HepG2 (cell line): ENCODE data around the gene NARF. TPM values are rescaled to one million over a fixed set of nuclear protein-coding genes. Genes with fewer than 3 reads are reported as not detected.

Experiments used
- ATAC-seq: fragments of 200-7000 bp; cut with Tn5 transposase; 3 replicates; pipeline ENCODE4 v1.9.1; 2020; ENCODE audit warnings: mild to moderate bottlenecking, moderate library complexity
- BruUV-seq: library from RNA; stranded (reverse); fragments of 400-500 nt; replicated peaks from 2 replicates; lab custom pipeline; 2021; lab: Mats Ljungman, UMichigan
- CTCF ChIA-PET: fragments of 300-600 bp; formaldehyde crosslinking; extraction: SDS; loops from one replicate; lab custom pipeline; 2021; ENCODE audit warnings: low total read pairs, inconsistent platforms, low intra/inter-chr PET ratio; lab: Yijun Ruan, JAX
- POLR2A ChIA-PET: fragments of 350-600 bp; sonication (Branson Sonifier 250); formaldehyde crosslinking; loops from one replicate; lab custom pipeline; 2020; ENCODE audit warnings: antibody characterized with exemption, inconsistent platforms; lab: Yijun Ruan, JAX
- DNase-seq: peaks from one replicate; pipeline ENCODE4 v3.0.0-alpha.2; 2015; ENCODE audit warnings: low spot score
- FAIRE-seq: peaks from 3 replicates; lab custom pipeline; 2011; peaks lifted over from hg19 to GRCh38; lab: Jason Lieb, UNC
- H2AFZ ChIP-seq: one replicate; pipeline ENCODE4 v1.6.1; 2011; ENCODE audit warnings: low read length, inconsistent platforms
- H3K27ac ChIP-seq: fragments of 300-600 bp; 3 replicates; pipeline ENCODE4 v1.8.0; 2011; ENCODE audit warnings: mixed run types, mild to moderate bottlenecking, mixed read lengths, low read length, inconsistent platforms; ENCODE audit not compliant: insufficient read depth; ENCODE audit errors: extremely low read length
- H3K27me3 ChIP-seq, 2 experiments: fragments of 200-600 bp in 1 of 2; 2 replicates in 1 of 2; 3 replicates in 1 of 2; pipeline versions ENCODE4 v1.6.0 to v1.8.0; 2011; ENCODE audit warnings: low read length in 2 of 2, mild to moderate bottlenecking in 2 of 2, moderate library complexity in 2 of 2, inconsistent platforms in 1 of 2; ENCODE audit not compliant: insufficient read depth in 2 of 2, control insufficient read depth in 1 of 2
- H3K36me3 ChIP-seq, 2 experiments: fragments of 200-600 bp in 1 of 2; replicated peaks in 1 of 2; 2 replicates in 1 of 2; 3 replicates in 1 of 2; pipeline versions ENCODE4 v1.5.1 to v1.8.0; 2011; ENCODE audit warnings: low read length in 2 of 2, inconsistent platforms in 1 of 2; ENCODE audit not compliant: insufficient read depth in 2 of 2, control insufficient read depth in 1 of 2
- H3K4me1 ChIP-seq: 2 replicates; pipeline ENCODE4 v1.5.1; 2012; ENCODE audit warnings: low read length, inconsistent platforms; ENCODE audit not compliant: insufficient read depth
- H3K4me2 ChIP-seq: 2 replicates; pipeline ENCODE4 v1.6.0; 2011; ENCODE audit warnings: low read depth, low read length, inconsistent platforms
- H3K4me3 ChIP-seq, 3 experiments: fragments of 200-600 bp in 1 of 3; sonication (generic), shearing (Covaris generic) in 1 of 3; replicated peaks in 1 of 3; 2 replicates each; pipeline ENCODE4 v1.5.1; 2011 to 2016; ENCODE audit warnings: low read length in 3 of 3, inconsistent platforms in 2 of 3, low read depth in 2 of 3, mild to moderate bottlenecking in 2 of 3, control low read depth in 1 of 3, mixed read lengths in 1 of 3; ENCODE audit not compliant: insufficient read depth in 1 of 3
- H3K79me2 ChIP-seq: one replicate; pipeline ENCODE4 v1.6.1; 2011; ENCODE audit warnings: low read length, inconsistent platforms; ENCODE audit not compliant: insufficient read depth
- H3K9ac ChIP-seq: 2 replicates; pipeline ENCODE4 v1.6.0; 2011; ENCODE audit warnings: mild to moderate bottlenecking, low read depth, low read length, inconsistent platforms; ENCODE audit not compliant: insufficient read depth
- H3K9me3 ChIP-seq: 2 replicates; pipeline ENCODE4 v1.5.1; 2012; ENCODE audit warnings: mild to moderate bottlenecking, low read length
- H4K20me1 ChIP-seq: 2 replicates; pipeline ENCODE4 v1.6.0; 2011; ENCODE audit warnings: inconsistent platforms, mild to moderate bottlenecking, low read length, moderate library complexity; ENCODE audit not compliant: insufficient read depth
- DMAP1 ChIP-seq: IDR thresholded peaks from 2 replicates; pipeline ENCODE4 v1.6.1; 2016
- MAFK ChIP-seq, 2 experiments: IDR thresholded peaks in 1 of 2; conservative IDR thresholded peaks in 1 of 2; 2 replicates each; pipeline ENCODE4 v1.6.1; 2011; ENCODE audit warnings: improper control_type of control experiment in 2 of 2, low read length in 2 of 2
- PHF5A ChIP-seq: IDR thresholded peaks from one replicate; pipeline ENCODE4 v1.6.1; 2018; ENCODE audit warnings: low read depth, missing genetic modification reagents; ENCODE audit not compliant: unreplicated experiment
- ZBTB21 ChIP-seq: sonication (generic); formaldehyde crosslinking; IDR thresholded peaks from 2 replicates; pipeline ENCODE4 v1.4.0; 2020; ENCODE audit warnings: missing genetic modification reagents
- WGBS: methylation state at CpG from one replicate; pipeline ENCODE4 v1.1.6; 2017; ENCODE audit warnings: low lambda C conversion rate; 5-methylcytosine and 5-hydroxymethylcytosine counted together
- in situ Hi-C: cut with HindIII; loops from 2 replicates; pipeline ENCODE4 v1.10.0; 2017; ENCODE audit warnings: low pct_unique_long_range_greater_than_20kb; ENCODE audit not compliant: extremely low pct_ligation_motif_present
- intact Hi-C: fragments of 100-400 bp; cut with micrococcal nuclease; formaldehyde crosslinking; loops from one replicate; pipeline ENCODE4 v1.10.0; 2022; ENCODE audit not compliant: unreplicated experiment
- polyA plus RNA-seq, 8 experiments: library from polyadenylated mRNA; depleted of rRNA in 3 of 8; stranded (reverse) in 7 of 8; unstranded in 1 of 8; fragments of >200 nt; fragmentation: Illumina TruSeq in 4 of 8; extraction: Trizol in 4 of 8; gene quantifications; 2 replicates each; pipeline versions ENCODE4 v1.2.1 to v1.2.3, GENCODE V29; 2011 to 2016; ENCODE audit warnings: low read depth in 4 of 8, missing spikeins in 1 of 8, mixed read lengths in 1 of 8; ENCODE audit not compliant: insufficient read depth in 1 of 8
- total RNA-seq, 5 experiments: library from RNA; depleted of rRNA; stranded (reverse); fragments of >200 nt; fragmentation: Illumina TruSeq; extraction: Trizol; gene quantifications; 2 replicates each; pipeline ENCODE4 v1.2.3, GENCODE V29; 2016; ENCODE audit warnings: low read depth in 1 of 5
- TF ChIP-seq, protein P1 (sequence below): sonication (generic); formaldehyde crosslinking; IDR thresholded peaks from 2 replicates; pipeline ENCODE4 v1.5.0; 2020; ENCODE audit warnings: mild to moderate bottlenecking, missing genetic modification reagents
- TF ChIP-seq, protein P2 (sequence below): IDR thresholded peaks from 2 replicates; pipeline ENCODE4 v1.6.1; 2016; ENCODE audit warnings: missing genetic modification reagents, missing compliant biosample characterization

Gene NARF
- total and polyA plus RNA-seq, 2 of the 13 experiments (the other 11 are each of a cell fraction or from before 2014, with no cell fraction given) = 61.1 to 144 TPM

DNA sequence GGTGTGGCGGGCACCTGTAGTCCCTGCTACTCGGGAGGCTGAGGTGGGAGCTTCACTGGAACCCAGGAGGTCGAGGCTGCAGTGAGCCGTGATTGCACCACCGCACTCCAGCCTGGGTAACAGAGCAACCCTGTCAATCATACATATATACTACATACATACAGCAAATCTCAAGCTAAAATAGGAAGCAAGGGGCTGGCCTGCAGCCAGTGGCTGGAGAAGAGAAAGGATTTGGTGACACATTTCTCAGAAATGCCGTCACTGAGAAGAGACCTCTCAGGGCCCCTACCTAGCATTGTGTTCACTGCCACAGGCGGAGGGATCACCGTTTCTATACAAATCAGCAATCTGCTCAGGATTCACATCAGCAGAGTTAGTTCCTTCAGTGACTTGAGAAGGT, 16.9 kb downstream of the NARF start (continued):
- TF ChIP-seq, protein P1, sequence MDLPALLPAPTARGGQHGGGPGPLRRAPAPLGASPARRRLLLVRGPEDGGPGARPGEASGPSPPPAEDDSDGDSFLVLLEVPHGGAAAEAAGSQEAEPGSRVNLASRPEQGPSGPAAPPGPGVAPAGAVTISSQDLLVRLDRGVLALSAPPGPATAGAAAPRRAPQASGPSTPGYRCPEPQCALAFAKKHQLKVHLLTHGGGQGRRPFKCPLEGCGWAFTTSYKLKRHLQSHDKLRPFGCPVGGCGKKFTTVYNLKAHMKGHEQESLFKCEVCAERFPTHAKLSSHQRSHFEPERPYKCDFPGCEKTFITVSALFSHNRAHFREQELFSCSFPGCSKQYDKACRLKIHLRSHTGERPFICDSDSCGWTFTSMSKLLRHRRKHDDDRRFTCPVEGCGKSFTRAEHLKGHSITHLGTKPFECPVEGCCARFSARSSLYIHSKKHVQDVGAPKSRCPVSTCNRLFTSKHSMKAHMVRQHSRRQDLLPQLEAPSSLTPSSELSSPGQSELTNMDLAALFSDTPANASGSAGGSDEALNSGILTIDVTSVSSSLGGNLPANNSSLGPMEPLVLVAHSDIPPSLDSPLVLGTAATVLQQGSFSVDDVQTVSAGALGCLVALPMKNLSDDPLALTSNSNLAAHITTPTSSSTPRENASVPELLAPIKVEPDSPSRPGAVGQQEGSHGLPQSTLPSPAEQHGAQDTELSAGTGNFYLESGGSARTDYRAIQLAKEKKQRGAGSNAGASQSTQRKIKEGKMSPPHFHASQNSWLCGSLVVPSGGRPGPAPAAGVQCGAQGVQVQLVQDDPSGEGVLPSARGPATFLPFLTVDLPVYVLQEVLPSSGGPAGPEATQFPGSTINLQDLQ (CRISPR knock-in tag) = no peak
- TF ChIP-seq ZBTB21 (CRISPR knock-in tag) (no peak), DMAP1 (CRISPR knock-in tag) (no peak)

DNA sequence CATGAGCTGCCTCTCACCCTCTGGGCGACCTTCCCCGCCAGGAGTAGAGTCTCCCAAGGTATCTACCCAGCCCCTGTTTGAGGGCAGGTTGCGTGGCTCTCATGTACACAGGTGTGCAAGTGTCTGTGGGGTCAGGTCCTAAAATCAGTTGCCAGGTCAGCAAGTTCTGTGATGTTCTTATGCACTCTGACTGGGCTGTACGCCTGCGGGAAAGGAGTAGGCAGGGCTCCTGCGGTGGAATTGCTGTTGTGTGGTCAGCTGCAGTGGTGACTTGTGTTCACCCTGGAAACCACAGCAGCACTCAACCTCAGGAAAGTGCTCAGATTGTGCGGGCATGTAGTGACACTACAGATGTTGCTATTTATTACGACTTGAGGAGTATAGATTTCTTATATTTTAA, 19.4 kb downstream of the NARF start:
- Histone ChIP-seq H3K4me1 (peaks cover 5% of the 10 kb centered on the region; the same call in 1 of the 2 replicates), H4K20me1 (no peaks in the 10 kb centered on the region), H3K9ac (no peak overlapping the region), H3K4me2 (no peak overlapping the region), H3K27me3 (no peaks in the 10 kb centered on the region), H3K27ac (no peak overlapping the region), H3K79me2 (no peaks in the 10 kb centered on the region), H3K4me3 (no peak overlapping the region), H3K9me3 (no peaks in the 10 kb centered on the region), H3K36me3 (peaks cover 39 to 72% of the 10 kb centered on the region in 2 experiments), H2AFZ (no peak overlapping the region)
- DNase-seq (no peak), ATAC-seq (no peak), FAIRE-seq (no peak)
- TF ChIP-seq, protein P2, sequence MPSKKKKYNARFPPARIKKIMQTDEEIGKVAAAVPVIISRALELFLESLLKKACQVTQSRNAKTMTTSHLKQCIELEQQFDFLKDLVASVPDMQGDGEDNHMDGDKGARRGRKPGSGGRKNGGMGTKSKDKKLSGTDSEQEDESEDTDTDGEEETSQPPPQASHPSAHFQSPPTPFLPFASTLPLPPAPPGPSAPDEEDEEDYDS = no peak
- no peak for TF ChIP-seq PHF5A (CRISPR knock-in tag)
- peak; percentile 33 to 55; a peak in 3 of 4 replicates for TF ChIP-seq MAFK (conservative IDR thresholded peaks at IDR 0.05 in 1 of 2, IDR thresholded peaks at IDR 0.05 in 1 of 2; ENCODE audit: low read length in 2 of 2)
- BruUV-seq = no TSS peak
- ChIA-PET CTCF (no interaction called here), POLR2A (no interaction called here)
- 94% methylated on average over 8 of the region's 8 CpGs for WGBS
- intact Hi-C loops (no loop called here), in situ Hi-C loops (no loop called here)
